ENCODE measurements around the gene FIGNL2. TPM values are rescaled to one million over a fixed set of nuclear protein-coding genes. Genes with fewer than 3 reads are reported as not detected.
A peak's percentile ranks its signal among the peaks of the same experiment; 100 is the strongest.

Gene FIGNL2
- total and polyA plus RNA-seq, 8 donors = 0.58 to 2.3 (median 1.6) TPM

GRCh38 chr12:51863933-51864832 lies 15.7 kb upstream of the FIGNL2 start:
- intact Hi-C loops (cut with DNase I) = no loop called here
- Histone ChIP-seq H3K9me3 (no peaks in the 10 kb centered on the region), H3K4me1 (peaks cover 19 to 26% of the 10 kb centered on the region in 2 donors), H3K27ac (no peak overlapping the region), H3K27me3 (peaks cover 4 to 77% of the 10 kb centered on the region in 2 donors), H3K4me3 (peak overlapping the region; percentile 12 to 26), H3K36me3 (no peaks in the 10 kb centered on the region)
- ATAC-seq (peak; percentile 59), DNase-seq (peak in 3 of 4 donors; percentile 69 to 73 (median 71))
- TF ChIP-seq CTCF (IDR thresholded peaks at IDR 0.05) = no peak

- Histone ChIP-seq H3K9me3 (no peaks in the 10 kb centered on the region), H3K27me3 (peaks cover 4 to 72% of the 10 kb centered on the region in 2 donors), H3K4me1 (peaks cover 13 to 18% of the 10 kb centered on the region in 2 donors), H3K36me3 (no peaks in the 10 kb centered on the region), H3K27ac (no peak overlapping the region), H3K4me3 (peak overlapping the region; percentile 12 to 26)
- peak; percentile 17 for ATAC-seq
- intact Hi-C loops (cut with DNase I) = no loop called here
- no peak for TF ChIP-seq CTCF (IDR thresholded peaks at IDR 0.05)
- DNase-seq = no peak
Measured at GRCh38 chr12:51863363-51863932, 14.9 kb upstream of the FIGNL2 start.

- H3K27me3 ChIP-seq = peaks cover 4 to 67% of the 10 kb centered on the region in 2 donors
- intact Hi-C loops (cut with DNase I) = no loop called here
- no peak overlapping the region for H3K27ac ChIP-seq
- no peak for TF ChIP-seq CTCF (IDR thresholded peaks at IDR 0.05)
- H3K4me3 ChIP-seq = no peak overlapping the region
- H3K9me3 ChIP-seq = no peaks in the 10 kb centered on the region
- H3K4me1 ChIP-seq = peaks cover 13 to 18% of the 10 kb centered on the region in 2 donors
- DNase-seq (no peak), ATAC-seq (no peak)
- H3K36me3 ChIP-seq = no peaks in the 10 kb centered on the region
Measured at GRCh38 chr12:51862947-51863346, 14.4 kb upstream of the FIGNL2 start.

DNA sequence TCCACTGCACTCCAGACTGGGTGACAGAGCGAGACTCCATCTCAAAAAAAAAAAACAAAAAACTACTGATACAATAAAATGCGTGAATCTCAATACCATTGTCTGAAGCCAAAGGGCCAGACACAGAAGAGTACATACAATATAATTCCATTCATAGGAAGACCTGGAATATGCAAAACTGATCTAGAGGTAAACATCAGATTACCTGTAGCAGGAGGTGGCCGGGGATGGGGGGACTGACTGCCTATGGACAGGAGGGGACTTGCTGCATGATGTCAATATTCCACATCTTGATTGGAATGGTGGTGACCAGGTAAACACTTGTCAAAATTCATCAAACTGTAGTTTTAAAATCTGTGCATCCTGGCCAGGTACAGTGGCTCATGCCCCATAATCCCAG lies 12.5 kb upstream of the FIGNL2 start:
- no peak overlapping the region for H3K27ac ChIP-seq
- no peaks in the 10 kb centered on the region for H3K9me3 ChIP-seq
- H3K36me3 ChIP-seq = no peaks in the 10 kb centered on the region
- intact Hi-C loops (cut with DNase I) = no loop called here
- TF ChIP-seq CTCF (IDR thresholded peaks at IDR 0.05) = no peak
- H3K4me1 ChIP-seq = peaks cover 13 to 21% of the 10 kb centered on the region in 2 donors
- no peak for ATAC-seq
- no peak overlapping the region for H3K4me3 ChIP-seq
- peaks cover 4 to 68% of the 10 kb centered on the region in 2 donors for H3K27me3 ChIP-seq
- peak in 1 of 4 donors; percentile 40 for DNase-seq

All from left lung (tissue), 10 donors.